Fibroblast of gingiva (primary cell): ENCODE results near the gene RPRD1B.
"Not testable (repeated sequence)": the region's sequence is repeated elsewhere in the genome, so short reads cannot be mapped to it uniquely, and the experiment has no call there.

ENCODE experiments used
- DNase-seq: peaks from one replicate; pipeline ENCODE4 v3.0.0-alpha.2; 2011; ENCODE audit warnings: low read depth

The RPRD1B gene

DNA sequence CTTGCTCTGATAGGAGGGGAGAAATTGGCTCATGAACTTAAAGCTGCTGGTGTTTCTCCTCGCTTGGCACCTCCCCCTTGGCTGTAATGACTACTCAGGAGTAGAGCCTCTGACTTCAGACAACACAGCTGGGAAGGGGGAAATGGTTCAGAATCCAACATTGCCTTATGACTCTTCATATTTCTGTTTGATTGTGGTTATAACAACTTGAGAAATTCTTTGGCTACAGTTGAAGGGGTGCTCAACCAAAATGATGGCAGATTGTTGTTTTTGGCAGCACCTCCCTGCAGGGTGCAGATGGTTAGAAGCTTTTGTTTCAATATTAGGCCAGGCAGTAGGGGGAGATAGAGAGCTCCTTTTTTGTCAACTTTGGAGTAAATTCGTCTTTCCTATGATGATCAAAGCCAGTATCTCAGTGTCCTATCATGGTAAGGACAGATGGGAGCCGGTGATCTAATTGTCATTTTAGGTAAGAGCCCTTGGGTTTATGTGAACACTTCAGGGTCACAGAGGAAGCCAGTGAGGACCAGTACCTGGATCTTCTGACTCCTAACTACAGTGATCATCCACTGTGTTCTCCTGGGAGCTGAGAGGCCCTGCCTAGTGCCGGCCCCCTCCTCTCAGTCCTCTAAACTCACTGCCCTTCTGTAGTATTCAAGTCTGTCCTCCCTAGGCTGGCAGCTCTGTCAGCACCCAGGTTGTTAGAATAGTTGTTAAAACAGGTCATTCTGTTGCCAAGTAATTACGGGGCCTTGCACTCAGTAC, 39.9 kb downstream of the RPRD1B start:
- DNase-seq = peak; percentile 95

DNA sequence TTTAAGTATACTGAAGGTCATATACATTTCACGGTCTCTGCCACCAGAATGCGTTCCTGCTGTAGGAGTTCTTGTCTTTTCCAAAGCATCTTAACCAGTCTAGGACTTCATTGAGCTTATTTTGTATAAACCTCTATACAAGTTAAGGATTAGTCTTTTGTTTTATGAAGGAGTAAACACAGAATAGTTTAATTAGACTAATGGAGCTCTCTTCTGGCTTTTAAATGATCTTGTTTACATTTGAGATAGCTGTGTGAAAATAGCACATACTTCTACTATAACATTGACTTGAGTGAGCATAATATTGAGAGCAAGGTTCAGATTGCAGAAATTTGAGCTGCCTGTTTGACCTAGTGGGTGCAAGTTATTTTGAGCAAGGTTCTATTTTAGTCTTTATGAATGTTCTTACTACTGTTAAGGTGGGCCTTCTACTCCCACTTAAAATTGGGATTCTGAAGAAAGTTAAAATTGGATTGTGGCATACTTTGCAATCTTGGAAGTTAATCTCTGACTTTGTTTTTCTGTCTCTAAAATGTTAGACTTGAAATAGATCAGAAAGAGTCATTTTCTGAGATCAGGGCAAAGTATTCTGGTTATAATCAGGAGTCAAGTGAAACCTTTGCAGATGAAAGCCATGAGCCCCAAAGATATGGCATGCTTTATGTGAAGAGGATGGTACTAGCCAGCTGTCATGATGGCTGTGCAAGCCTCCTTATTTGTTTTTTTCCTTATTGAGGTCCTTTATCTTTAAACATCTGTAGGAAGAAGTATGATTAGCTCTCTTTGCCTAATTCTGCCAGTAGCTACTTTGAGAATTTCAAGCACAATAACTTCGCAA, 41.8 kb downstream of the RPRD1B start:
- peak; percentile 50 for DNase-seq

GRCh38 chr20:38076548-38076947, 43.0 kb downstream of the RPRD1B start:
- no peak for DNase-seq

GRCh38 chr20:38078084-38078483, 44.5 kb downstream of the RPRD1B start:
- DNase-seq = no peak

DNA sequence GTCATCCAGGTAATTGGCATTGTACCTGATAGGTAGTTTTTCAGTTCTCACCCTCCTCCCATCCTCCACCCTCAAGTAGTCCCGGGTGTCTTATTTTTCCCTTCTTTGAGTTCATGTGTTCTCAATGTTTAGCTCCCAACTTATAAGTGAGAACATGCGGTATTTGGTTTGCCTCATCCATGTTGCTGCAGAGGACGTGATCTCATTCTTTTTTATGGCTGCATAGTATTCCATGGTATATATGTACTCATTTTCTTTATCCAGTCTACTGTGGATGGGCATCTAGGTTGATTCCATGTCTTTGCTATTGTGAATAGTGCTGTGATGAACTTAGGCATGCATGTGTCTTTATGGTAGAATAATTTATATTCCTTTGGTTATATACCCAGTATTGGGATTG, 45.8 kb downstream of the RPRD1B start:
- DNase-seq = no peak

DNA sequence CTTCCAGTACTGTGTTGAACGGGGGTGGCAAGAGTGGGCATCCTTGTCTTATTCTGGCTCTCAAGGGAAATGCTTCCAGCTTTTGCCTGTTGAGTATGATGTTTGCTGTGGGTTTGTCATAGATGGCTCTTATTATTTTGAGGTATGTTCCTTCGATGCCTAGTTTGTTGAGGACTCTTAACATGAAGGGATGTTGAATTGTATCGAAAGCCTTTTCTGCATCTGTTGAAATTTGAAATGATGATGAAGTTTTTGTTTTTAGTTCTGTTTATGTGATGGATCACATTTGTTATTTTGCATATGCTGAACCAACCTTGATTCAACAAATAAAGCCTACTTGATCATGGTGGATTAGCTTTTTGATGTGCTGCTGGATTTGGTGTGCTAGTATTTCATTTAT, 48.0 kb downstream of the RPRD1B start:
- DNase-seq = no peak

GRCh38 chr20:38082894-38083293, 49.3 kb downstream of the RPRD1B start:
- DNase-seq = no peak

DNA sequence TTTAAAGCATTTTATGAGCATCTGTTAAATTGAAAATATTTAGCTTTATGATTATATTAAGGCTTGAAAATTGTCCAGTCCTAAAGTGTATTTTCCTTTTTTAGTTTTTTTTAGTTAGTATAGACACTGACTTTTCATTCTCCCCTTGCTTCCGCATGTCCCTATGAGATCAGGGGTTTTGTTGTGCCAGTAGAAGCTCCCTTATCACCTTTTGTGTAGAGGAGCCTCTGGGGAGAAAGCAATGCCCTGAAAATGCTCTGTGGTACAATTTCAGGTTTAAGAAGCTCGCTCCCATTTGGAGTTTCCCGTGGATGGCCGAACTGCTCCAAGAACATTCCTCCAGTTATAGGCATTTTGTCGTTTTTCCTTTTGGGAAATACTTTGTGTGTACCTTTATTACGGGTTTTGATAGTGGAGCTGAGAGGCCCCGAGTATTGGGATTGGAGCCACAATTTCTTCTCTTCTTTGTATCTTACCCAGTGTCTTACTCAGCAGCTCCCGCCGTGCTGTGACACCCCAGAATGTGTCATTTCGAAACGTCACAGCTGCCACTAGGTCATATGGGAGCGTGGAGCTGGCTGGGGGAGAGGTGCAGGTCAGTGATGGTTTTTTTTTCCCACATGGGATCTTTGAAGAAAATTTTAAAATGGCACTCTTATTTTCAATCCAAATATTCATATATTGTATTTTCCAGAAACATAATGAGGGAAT, 49.9 kb downstream of the RPRD1B start:
- DNase-seq = no peak

- peak; percentile 68 for DNase-seq
Observed at GRCh38 chr20:38084425-38084951, 50.9 kb downstream of the RPRD1B start.

- no peak for DNase-seq
Observed at GRCh38 chr20:38085026-38085425, 51.5 kb downstream of the RPRD1B start.

GRCh38 chr20:38089500-38089899, 56.0 kb downstream of the RPRD1B start:
- DNase-seq = no peak

- no peak for DNase-seq
Observed at GRCh38 chr20:38090061-38090460, 56.5 kb downstream of the RPRD1B start.

DNA sequence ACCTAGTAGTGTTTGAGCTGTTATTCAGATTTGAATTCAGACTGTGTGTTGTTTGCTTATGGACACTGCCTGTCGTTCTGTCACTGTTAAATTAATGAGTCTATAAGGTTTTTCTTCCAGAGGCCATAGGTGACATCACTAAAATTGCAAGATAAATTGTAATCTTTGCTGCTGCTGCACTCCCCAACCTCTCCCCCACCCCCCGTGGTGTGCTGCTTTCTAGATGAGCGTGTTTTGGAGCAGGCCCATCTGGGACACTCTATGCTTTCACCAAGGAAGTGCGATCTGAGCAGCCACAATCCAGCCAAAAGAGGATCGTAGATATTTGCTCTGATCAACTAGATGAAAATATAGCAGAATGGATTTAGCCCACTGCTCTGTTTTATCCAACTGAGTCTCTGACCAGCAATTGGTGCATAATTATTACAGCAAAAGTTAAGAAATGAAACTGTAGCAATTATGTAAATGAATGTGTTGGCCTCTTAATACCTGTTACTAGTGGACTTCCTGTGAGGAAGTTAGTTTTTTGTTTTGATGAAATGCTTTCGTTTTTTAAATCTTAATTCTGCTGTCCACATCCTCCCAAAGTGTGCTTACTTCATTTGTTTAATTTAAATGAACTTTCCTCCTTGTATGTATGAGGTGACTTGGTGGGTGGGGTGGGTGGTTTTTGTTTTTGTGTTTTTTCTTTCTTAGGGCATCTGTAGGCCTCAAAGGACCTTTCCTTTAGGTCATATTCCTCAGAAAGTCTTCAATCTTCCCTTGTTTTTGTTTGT, 58.1 kb downstream of the RPRD1B start:
- no peak for DNase-seq

GRCh38 chr20:38092260-38092857, 58.8 kb downstream of the RPRD1B start:
- DNase-seq = no peak

- no peak for DNase-seq
Observed at GRCh38 chr20:38092915-38093314, 59.4 kb downstream of the RPRD1B start.

- DNase-seq = no peak
Observed at GRCh38 chr20:38093641-38094077, 60.1 kb downstream of the RPRD1B start.

GRCh38 chr20:38094373-38094891, 60.9 kb downstream of the RPRD1B start:
- peak; percentile 76 for DNase-seq

- DNase-seq = no peak
Observed at GRCh38 chr20:38095017-38095686, 61.6 kb downstream of the RPRD1B start.

DNA sequence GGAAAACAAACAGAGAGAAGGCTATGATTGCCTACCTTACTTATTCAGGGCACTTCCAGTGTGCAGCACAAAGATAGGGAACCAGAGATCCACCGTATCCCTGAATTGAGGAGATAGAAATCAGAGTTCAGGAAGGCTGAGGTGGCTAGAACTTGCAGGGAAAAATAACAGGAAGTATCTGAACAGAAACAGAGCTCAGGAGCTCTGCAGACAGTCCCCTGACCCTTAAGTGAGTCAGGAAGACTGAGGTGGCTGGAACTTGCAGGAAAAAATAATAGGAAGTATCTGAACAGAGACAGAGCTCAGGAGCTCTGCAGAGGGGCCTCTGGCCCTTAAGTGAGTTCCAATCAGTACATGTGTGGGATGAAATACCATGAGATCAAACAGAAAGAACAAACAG, 65.4 kb downstream of the RPRD1B start:
- DNase-seq = no peak

DNA sequence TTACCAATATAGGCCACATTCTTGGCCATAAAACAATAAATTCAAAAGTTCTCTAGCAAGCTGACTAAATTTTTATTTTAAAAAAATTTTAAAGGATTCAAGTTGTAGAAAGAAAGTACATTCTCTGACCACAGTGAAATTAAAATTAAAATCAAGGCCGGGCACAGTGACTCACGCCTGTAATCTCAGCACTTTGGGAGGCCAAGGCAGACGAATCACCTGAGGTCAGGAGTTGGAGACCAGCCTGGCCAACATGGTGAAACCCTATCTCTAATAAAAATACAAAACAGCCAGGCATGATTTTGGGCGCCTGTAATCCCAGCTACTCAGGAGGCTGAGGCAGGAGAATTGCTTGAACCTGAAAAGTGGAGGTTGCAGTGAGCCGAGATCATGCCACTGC, 68.7 kb downstream of the RPRD1B start:
- not testable (repeated sequence) for DNase-seq
